ENCODE data around the gene OPRD1. TPM values are rescaled to one million over a fixed set of nuclear protein-coding genes. Genes with fewer than 3 reads are reported as not detected.
"Not testable (repeated sequence)": the region's sequence is repeated elsewhere in the genome, so short reads cannot be mapped to it uniquely, and the experiment has no call there.

Gene OPRD1
- total RNA-seq, 5 donors from 2014 or later (not counting 1 experiment from before 2014, with no cell fraction given), result not detected

DNA sequence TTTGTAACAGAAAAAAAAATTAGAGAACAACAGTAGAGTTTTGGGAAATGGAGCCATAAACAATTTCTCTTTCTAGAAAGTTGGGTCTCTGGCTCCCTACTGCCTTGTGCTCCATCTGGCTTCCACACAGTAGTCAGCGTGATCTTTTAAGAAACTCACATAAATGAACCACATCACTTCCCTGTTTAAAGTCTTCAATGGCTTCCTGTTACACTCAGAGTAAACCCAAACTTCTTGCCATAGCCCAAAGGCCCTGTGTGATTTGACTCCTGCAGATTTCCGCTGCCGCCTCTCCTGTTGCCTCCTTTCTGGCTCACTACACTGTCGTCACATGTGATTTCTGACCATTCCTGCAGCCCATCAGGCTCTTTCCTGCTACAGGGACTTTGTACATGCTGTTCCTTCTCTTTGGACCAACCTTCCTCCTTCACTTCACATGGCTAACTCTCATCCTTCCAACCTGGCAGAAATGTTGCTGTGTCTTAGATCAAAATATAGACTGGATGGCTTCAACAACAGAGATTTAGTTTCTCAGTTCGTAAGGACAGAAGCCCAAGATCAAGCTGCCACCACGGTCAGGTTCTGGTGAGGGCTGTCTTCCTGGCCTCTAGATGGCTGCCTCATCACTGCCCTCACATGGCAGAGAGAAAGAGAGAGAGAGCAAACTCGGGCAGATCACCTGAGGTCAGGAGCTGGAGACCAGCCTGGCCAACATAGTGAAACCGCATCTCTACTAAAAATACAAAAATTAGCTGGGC, 34.0 kb downstream of the OPRD1 start:
- DNase-seq (peak in 1 of 35 experiments; percentile 11), ATAC-seq (replicated peaks in 1 of 4) (peak in 2 of 4 experiments; percentile 40 to 48)
- ChIA-PET CTCF (interaction anchor here in 1 of 2 donors (0.6 kb wide), 1 partner anchor 42 kb away, joined by 3 read pairs; no protein-coding TSS in a partner anchor), POLR2A (no interaction called here)
- H3K4me3 Mint-ChIP-seq, result no peak overlapping the region
- no peaks in the 10 kb centered on the region for H3K9me3 Mint-ChIP-seq
- Histone ChIP-seq H3K36me3 (ENCODE audit: control insufficient read depth in 2 of 2, extremely low read depth in 1 of 2, insufficient read depth in 1 of 2, low read length in 1 of 2) (no peaks in the 10 kb centered on the region), H3K27me3 (replicated peaks in 1 of 2; ENCODE audit: control insufficient read depth in 2 of 2, extremely low read depth in 1 of 2, insufficient read depth in 2 of 2, low read length in 1 of 2) (peaks cover 0 to 10% of the 10 kb centered on the region in 2 experiments), H3K9me3 (no peaks in the 10 kb centered on the region), H3K4me1 (ENCODE audit: control insufficient read depth in 1 of 2, extremely low read depth in 1 of 2, insufficient read depth in 2 of 2, low read length in 2 of 2) (peaks cover 0 to 5% of the 10 kb centered on the region in 2 experiments), H3K27ac (ENCODE audit: low read length) (no peak overlapping the region), H3K4me3 (ENCODE audit: control insufficient read depth in 1 of 2, extremely low read depth in 1 of 2, low read length in 1 of 2) (no peak overlapping the region)
- H3K4me1 Mint-ChIP-seq, result peaks cover 8 to 15% (median 9%) of the 10 kb centered on the region in 3 donors
- peak overlapping the region in 1 of 2 donors; percentile 77 for H3K27ac Mint-ChIP-seq
- H3K27me3 Mint-ChIP-seq, result peaks cover 0 to 5% of the 10 kb centered on the region in 2 donors
- no peaks in the 10 kb centered on the region for H3K36me3 Mint-ChIP-seq
- WGBS (ENCODE audit: insufficient coverage), result 53% methylated on average over 6 of the region's 8 CpGs

DNA sequence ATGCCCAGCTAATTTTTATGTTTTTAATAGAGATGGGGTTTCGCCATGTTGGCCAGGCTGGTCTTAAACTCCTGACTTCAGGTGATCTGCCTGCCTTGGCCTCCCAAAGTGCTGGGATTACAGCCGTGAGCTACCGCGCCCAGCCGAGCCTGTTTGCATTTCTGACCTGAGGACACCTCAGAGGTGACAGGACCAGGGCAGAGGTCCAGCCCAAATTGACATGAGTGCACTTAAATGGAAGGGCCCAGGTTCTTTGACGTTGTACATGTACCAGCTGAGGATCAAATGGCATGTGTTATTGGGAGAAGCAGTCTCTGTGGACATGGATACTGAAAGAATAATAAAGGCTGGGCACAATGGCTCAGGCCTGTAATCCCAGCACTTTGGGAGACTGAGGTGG, 35.2 kb downstream of the OPRD1 start:
- H3K27ac ChIP-seq (ENCODE audit: low read length); POLR2A ChIA-PET; H3K4me3 ChIP-seq (ENCODE audit: control insufficient read depth in 1 of 2, extremely low read depth in 1 of 2, low read length in 1 of 2); DNase-seq; H3K36me3 ChIP-seq (ENCODE audit: control insufficient read depth in 2 of 2, extremely low read depth in 1 of 2, insufficient read depth in 1 of 2, low read length in 1 of 2); H3K27me3 ChIP-seq (replicated peaks in 1 of 2; ENCODE audit: control insufficient read depth in 2 of 2, extremely low read depth in 1 of 2, insufficient read depth in 2 of 2, low read length in 1 of 2); H3K9me3 ChIP-seq; H3K4me1 ChIP-seq (ENCODE audit: control insufficient read depth in 1 of 2, extremely low read depth in 1 of 2, insufficient read depth in 2 of 2, low read length in 2 of 2); H3K4me3 Mint-ChIP-seq; H3K36me3 Mint-ChIP-seq; H3K9me3 Mint-ChIP-seq; H3K27ac Mint-ChIP-seq; H3K27me3 Mint-ChIP-seq; CTCF ChIA-PET; ATAC-seq (replicated peaks in 1 of 4): not testable (repeated sequence)
- peaks cover 8 to 15% (median 9%) of the 10 kb centered on the region in 3 donors for H3K4me1 Mint-ChIP-seq
- 97% methylated on average over 5 of the region's 6 CpGs for WGBS (ENCODE audit: insufficient coverage)

DNA sequence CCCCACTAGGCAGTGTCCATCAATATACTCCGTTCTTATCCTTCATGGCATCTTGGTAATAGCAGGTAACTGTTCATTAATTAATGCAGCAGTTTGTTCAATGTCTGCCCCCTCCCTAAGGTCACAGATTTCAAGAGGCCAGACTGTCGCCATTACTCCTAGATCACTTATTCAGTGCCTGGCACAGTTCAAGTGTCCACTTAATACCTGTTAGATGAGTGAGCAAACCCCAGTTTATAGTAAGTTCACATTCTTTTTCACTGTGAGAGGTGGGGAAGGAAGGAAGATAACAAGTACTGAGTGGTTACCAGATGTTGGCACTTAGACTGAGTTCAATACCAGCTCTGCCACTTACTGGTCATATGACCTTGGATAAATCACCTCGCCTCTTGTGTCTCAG, 36.4 kb downstream of the OPRD1 start:
- 86% methylated on average over 1 of the region's 3 CpGs for WGBS (ENCODE audit: insufficient coverage)
- Histone ChIP-seq H3K36me3 (ENCODE audit: control insufficient read depth in 2 of 2, extremely low read depth in 1 of 2, insufficient read depth in 1 of 2, low read length in 1 of 2) (no peaks in the 10 kb centered on the region), H3K9me3 (no peaks in the 10 kb centered on the region), H3K27ac (ENCODE audit: low read length) (no peak overlapping the region), H3K4me3 (ENCODE audit: control insufficient read depth in 1 of 2, extremely low read depth in 1 of 2, low read length in 1 of 2) (no peak overlapping the region), H3K27me3 (replicated peaks in 1 of 2; ENCODE audit: control insufficient read depth in 2 of 2, extremely low read depth in 1 of 2, insufficient read depth in 2 of 2, low read length in 1 of 2) (peaks cover 0 to 7% of the 10 kb centered on the region in 2 experiments), H3K4me1 (ENCODE audit: control insufficient read depth in 1 of 2, extremely low read depth in 1 of 2, insufficient read depth in 2 of 2, low read length in 2 of 2) (peaks cover 0 to 5% of the 10 kb centered on the region in 2 experiments)
- no peak overlapping the region for H3K27ac Mint-ChIP-seq
- peaks cover 8 to 15% (median 9%) of the 10 kb centered on the region in 3 donors for H3K4me1 Mint-ChIP-seq
- CTCF ChIA-PET, result no interaction called here
- H3K27me3 Mint-ChIP-seq, result peaks cover 2 to 8% of the 10 kb centered on the region in 2 donors
- no peak for DNase-seq
- no peaks in the 10 kb centered on the region for H3K9me3 Mint-ChIP-seq
- H3K36me3 Mint-ChIP-seq, result no peaks in the 10 kb centered on the region
- POLR2A ChIA-PET, result no interaction called here
- ATAC-seq (replicated peaks in 1 of 4), result no peak
- no peak overlapping the region for H3K4me3 Mint-ChIP-seq

DNA sequence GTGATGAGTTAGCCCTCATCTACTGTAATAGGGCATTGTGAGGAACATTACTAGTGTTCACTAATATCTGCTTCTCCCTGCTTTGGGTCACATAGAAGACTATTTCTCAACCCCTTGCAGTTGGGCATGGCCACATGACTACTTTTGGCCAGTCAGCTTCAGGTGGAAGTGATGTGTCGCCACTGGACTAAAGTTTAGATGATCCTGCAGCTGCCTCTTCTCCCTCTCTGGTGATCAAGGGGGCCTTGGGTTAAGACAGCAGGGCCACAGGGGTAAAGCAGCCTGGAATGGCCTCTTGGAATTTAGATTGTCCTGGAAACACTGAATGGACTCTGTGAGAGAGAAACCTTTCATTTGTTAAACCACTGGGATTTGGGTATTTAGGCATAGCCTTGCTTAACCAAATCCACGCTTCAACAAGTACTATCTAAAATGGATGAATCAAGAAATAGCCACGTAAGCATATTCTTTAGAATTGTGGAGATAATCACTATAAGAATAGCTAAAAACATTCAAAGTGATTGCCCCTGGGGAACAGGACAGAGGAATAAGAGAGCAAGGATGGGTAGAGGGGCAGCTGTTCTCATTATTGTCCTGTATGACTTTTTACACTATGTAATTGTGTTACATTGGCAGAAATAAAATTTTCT, 41.2 kb downstream of the OPRD1 start:
- ChIA-PET CTCF (interaction anchor here in 1 of 2 donors (0.6 kb wide), 1 partner anchor 290 kb away, joined by 3 read pairs; no protein-coding TSS in a partner anchor), POLR2A (interaction anchor here in 1 of 2 donors (0.6 kb wide), 1 partner anchor 1009 kb away, joined by 4 read pairs; no protein-coding TSS in a partner anchor)
- H3K27me3 Mint-ChIP-seq, result peaks cover 4 to 21% of the 10 kb centered on the region in 2 donors
- DNase-seq (no peak), ATAC-seq (replicated peaks in 1 of 4) (no peak)
- no peak overlapping the region for H3K4me3 Mint-ChIP-seq
- whole genome bisulfite sequencing (ENCODE audit: insufficient coverage), result no CpG with 5 or more reads among the region's 3 CpGs
- H3K4me1 Mint-ChIP-seq, result peaks cover 0 to 6% (median 0%) of the 10 kb centered on the region in 3 donors
- H3K36me3 ChIP-seq (ENCODE audit: control insufficient read depth in 2 of 2, extremely low read depth in 1 of 2, insufficient read depth in 1 of 2, low read length in 1 of 2), result no peaks in the 10 kb centered on the region
- H3K4me3 ChIP-seq (ENCODE audit: control insufficient read depth in 1 of 2, extremely low read depth in 1 of 2, low read length in 1 of 2), result no peak overlapping the region
- H3K9me3 ChIP-seq, result no peaks in the 10 kb centered on the region
- peaks cover 0 to 20% of the 10 kb centered on the region in 2 experiments for H3K27me3 ChIP-seq (replicated peaks in 1 of 2; ENCODE audit: control insufficient read depth in 2 of 2, extremely low read depth in 1 of 2, insufficient read depth in 2 of 2, low read length in 1 of 2)
- H3K27ac Mint-ChIP-seq, result no peak overlapping the region
- no peaks in the 10 kb centered on the region for H3K9me3 Mint-ChIP-seq
- no peak overlapping the region for H3K27ac ChIP-seq (ENCODE audit: low read length)
- no peaks in the 10 kb centered on the region for H3K4me1 ChIP-seq (ENCODE audit: control insufficient read depth in 1 of 2, extremely low read depth in 1 of 2, insufficient read depth in 2 of 2, low read length in 2 of 2)
- H3K36me3 Mint-ChIP-seq, result no peaks in the 10 kb centered on the region

DNA sequence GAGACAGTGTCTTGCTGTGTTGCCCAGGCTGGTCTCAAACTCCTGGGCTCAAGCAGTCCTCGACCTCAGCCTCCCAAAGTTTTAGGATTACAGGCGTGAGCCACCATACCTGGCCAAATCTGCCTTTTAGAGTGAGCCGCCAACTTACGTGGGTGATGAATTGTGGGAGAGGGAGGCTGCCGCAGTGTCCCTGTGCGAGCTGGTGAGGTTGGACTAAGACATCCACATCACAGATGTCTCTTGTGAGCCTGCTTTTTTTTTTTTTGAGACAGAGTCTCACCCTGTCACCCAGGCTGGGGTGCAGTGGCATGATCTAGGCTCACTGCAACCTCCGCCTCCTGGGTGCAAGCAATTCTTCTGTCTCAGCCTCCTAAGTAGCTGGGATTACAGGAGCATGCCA, 42.4 kb downstream of the OPRD1 start:
- peaks cover 4 to 19% of the 10 kb centered on the region in 2 donors for H3K27me3 Mint-ChIP-seq
- no CpG with 5 or more reads among the region's 7 CpGs for WGBS (ENCODE audit: insufficient coverage)
- H3K4me3 ChIP-seq (ENCODE audit: control insufficient read depth in 1 of 2, extremely low read depth in 1 of 2, low read length in 1 of 2); DNase-seq; H3K27ac ChIP-seq (ENCODE audit: low read length); H3K27ac Mint-ChIP-seq; ATAC-seq (replicated peaks in 1 of 4); CTCF ChIA-PET; H3K9me3 Mint-ChIP-seq; H3K4me1 Mint-ChIP-seq; H3K4me3 Mint-ChIP-seq; H3K36me3 ChIP-seq (ENCODE audit: control insufficient read depth in 2 of 2, extremely low read depth in 1 of 2, insufficient read depth in 1 of 2, low read length in 1 of 2); POLR2A ChIA-PET; H3K36me3 Mint-ChIP-seq; H3K4me1 ChIP-seq (ENCODE audit: control insufficient read depth in 1 of 2, extremely low read depth in 1 of 2, insufficient read depth in 2 of 2, low read length in 2 of 2); H3K9me3 ChIP-seq: not testable (repeated sequence)
- peaks cover 0 to 15% of the 10 kb centered on the region in 2 experiments for H3K27me3 ChIP-seq (replicated peaks in 1 of 2; ENCODE audit: control insufficient read depth in 2 of 2, extremely low read depth in 1 of 2, insufficient read depth in 2 of 2, low read length in 1 of 2)

DNA sequence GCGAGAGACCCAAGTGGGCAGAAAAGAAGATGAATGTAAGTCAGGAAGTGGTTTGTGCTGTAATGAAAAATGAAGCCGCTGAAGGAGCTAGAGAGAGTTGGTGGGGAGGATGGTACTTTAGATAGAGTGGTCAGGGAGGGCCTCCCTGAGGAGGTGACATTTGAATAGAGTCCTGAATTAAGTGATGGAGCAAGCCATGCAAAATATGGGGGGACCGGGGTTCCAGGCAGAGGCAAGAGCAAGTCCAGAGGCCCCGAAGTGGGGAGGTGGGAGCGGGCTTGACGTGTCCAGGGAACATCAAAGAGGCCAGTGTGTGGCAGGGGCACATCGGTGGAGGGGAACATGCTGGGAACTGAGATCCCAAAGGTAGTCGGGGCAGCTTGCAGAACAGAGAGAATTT, 43.1 kb downstream of the OPRD1 start:
- Mint-ChIP-seq H3K4me1 (peaks cover 0 to 6% (median 0%) of the 10 kb centered on the region in 3 donors), H3K27ac (peak overlapping the region in 1 of 2 donors; percentile 13), H3K36me3 (no peaks in the 10 kb centered on the region), H3K9me3 (no peaks in the 10 kb centered on the region), H3K4me3 (no peak overlapping the region), H3K27me3 (peaks cover 4 to 19% of the 10 kb centered on the region in 2 donors)
- Histone ChIP-seq H3K27me3 (replicated peaks in 1 of 2; ENCODE audit: control insufficient read depth in 2 of 2, extremely low read depth in 1 of 2, insufficient read depth in 2 of 2, low read length in 1 of 2) (peaks cover 0 to 13% of the 10 kb centered on the region in 2 experiments), H3K4me3 (ENCODE audit: control insufficient read depth in 1 of 2, extremely low read depth in 1 of 2, low read length in 1 of 2) (no peak overlapping the region), H3K9me3 (no peaks in the 10 kb centered on the region), H3K4me1 (ENCODE audit: control insufficient read depth in 1 of 2, extremely low read depth in 1 of 2, insufficient read depth in 2 of 2, low read length in 2 of 2) (no peaks in the 10 kb centered on the region), H3K36me3 (ENCODE audit: control insufficient read depth in 2 of 2, extremely low read depth in 1 of 2, insufficient read depth in 1 of 2, low read length in 1 of 2) (no peaks in the 10 kb centered on the region), H3K27ac (ENCODE audit: low read length) (no peak overlapping the region)
- ChIA-PET CTCF (no interaction called here), POLR2A (no interaction called here)
- DNase-seq, result no peak
- no peak for ATAC-seq (replicated peaks in 1 of 4)
- 63% methylated on average over 7 of the region's 8 CpGs for WGBS (ENCODE audit: insufficient coverage)
